Kidney (tissue), 14 donors: ENCODE results near the gene C4BPA. TPM values are rescaled to one million over a fixed set of nuclear protein-coding genes. Genes with fewer than 3 reads are reported as not detected.

ENCODE experiments used
- DNase-seq, 5 donors: peaks; one replicate each; pipeline ENCODE4 v3.0.0-alpha.2; 2013 to 2020
- FAIRE-seq: peaks from 2 replicates; lab custom pipeline; 2012; peaks lifted over from hg19 to GRCh38; lab: Jason Lieb, UNC
- H3K27ac ChIP-seq, 2 donors: one replicate each; pipeline ENCODE4 v1.7.0; 2013; ENCODE audit warnings: low read depth in 2 of 2, low read length in 2 of 2, inconsistent platforms in 1 of 2
- H3K27me3 ChIP-seq: one replicate; pipeline ENCODE4 v1.7.1; 2013; ENCODE audit warnings: low read length, inconsistent platforms; ENCODE audit not compliant: control insufficient read depth, insufficient read depth
- H3K36me3 ChIP-seq, 3 donors: one replicate each; pipeline versions ENCODE4 v1.7.0 to v1.7.1; 2013; ENCODE audit warnings: low read length in 3 of 3, control low read depth in 1 of 3, inconsistent platforms in 1 of 3; ENCODE audit not compliant: insufficient read depth in 3 of 3, control insufficient read depth in 2 of 3
- H3K4me1 ChIP-seq, 3 donors: one replicate each; pipeline versions ENCODE4 v1.7.0 to v1.7.1; 2013; ENCODE audit warnings: low read length in 3 of 3, inconsistent platforms in 1 of 3, low read depth in 1 of 3; ENCODE audit not compliant: control insufficient read depth in 2 of 3, insufficient read depth in 2 of 3
- H3K4me3 ChIP-seq, 3 donors: one replicate each; pipeline versions ENCODE4 v1.7.0 to v1.8.1; 2013; ENCODE audit warnings: low read length in 3 of 3, control low read depth in 1 of 3, inconsistent platforms in 1 of 3
- H3K9ac ChIP-seq, 3 donors: one replicate each; pipeline versions ENCODE4 v1.7.0 to v1.7.1; 2013; ENCODE audit warnings: low read length in 3 of 3, control low read depth in 1 of 3, inconsistent platforms in 1 of 3
- H3K9me3 ChIP-seq, 3 donors: one replicate each; pipeline versions ENCODE4 v1.7.0 to v1.7.1; 2013; ENCODE audit warnings: low read length in 3 of 3, control low read depth in 1 of 3, inconsistent platforms in 1 of 3; ENCODE audit not compliant: control insufficient read depth in 2 of 3, insufficient read depth in 1 of 3
- CTCF ChIP-seq: IDR thresholded peaks from 3 replicates; pipeline ENCODE4 v1.5.1; 2012; ENCODE audit warnings: mild to moderate bottlenecking, moderate library complexity, borderline replicate concordance; ENCODE audit not compliant: insufficient read depth; ENCODE audit errors: extremely low read depth
- intact Hi-C: fragments of 100-400 bp; cut with DNase I; formaldehyde crosslinking; loops from one replicate; pipeline ENCODE4 v1.11.1; 2022
- polyA plus RNA-seq: library from polyadenylated mRNA; stranded (reverse); fragments of 350-450 nt; fragmentation: Illumina TruSeq; extraction: RNeasy Lipid Tissue Mini Kit (QIAGEN cat#74804); gene quantifications from one replicate; pipeline ENCODE4 v1.2.3, GENCODE V29; 2014; ENCODE audit warnings: low read depth, low replicate concordance; ENCODE audit not compliant: insufficient read depth
- total RNA-seq: library from RNA; stranded (reverse); fragmentation: NEBNext Ultra II Directional; extraction: Animal tissue kit (Norgen Biotek cat#: 25700); gene quantifications from one replicate; pipeline ENCODE4 v1.2.1, GENCODE V29; 2021
- donor health status: control.
- donor health status: control.
- donor health status: control.
- donor health status: control.
- donor health status: control.
- donor health status: DM: yes; HTN: yes; CAD: no.
- donor health status: Normal renal cell carcinoma (clear cell type).

The C4BPA gene
- total and polyA plus RNA-seq, 2 donors from 2014 or later, result 45.7 TPM; not detected in 1

DNA sequence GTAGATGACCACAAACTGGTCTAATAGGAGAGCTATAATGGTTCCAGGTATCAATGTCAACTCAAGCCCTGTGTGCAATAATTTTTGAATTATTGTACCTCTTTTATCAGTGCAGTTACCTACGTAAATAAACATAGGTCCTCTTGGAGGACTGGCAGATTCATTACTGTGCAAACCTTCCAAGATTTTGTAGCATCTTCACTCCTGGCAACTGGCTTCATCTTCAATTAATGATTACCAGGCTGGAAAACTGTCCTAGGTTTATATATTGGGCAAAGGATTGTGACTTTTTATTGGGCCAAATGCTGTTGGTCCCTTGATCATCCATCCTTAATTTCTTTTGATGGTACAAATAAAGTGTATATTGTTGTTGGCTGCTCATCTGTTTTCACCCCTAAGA lies 35.6 kb downstream of the C4BPA start:
- Histone ChIP-seq H3K4me1 (no peaks in the 10 kb centered on the region), H3K27ac (no peak overlapping the region), H3K9me3 (no peaks in the 10 kb centered on the region), H3K27me3 (no peaks in the 10 kb centered on the region), H3K36me3 (no peaks in the 10 kb centered on the region), H3K9ac (no peak overlapping the region), H3K4me3 (no peak overlapping the region)
- FAIRE-seq (no peak), DNase-seq (no peak)
- intact Hi-C loops, result no loop called here
- no peak for TF ChIP-seq CTCF

DNA sequence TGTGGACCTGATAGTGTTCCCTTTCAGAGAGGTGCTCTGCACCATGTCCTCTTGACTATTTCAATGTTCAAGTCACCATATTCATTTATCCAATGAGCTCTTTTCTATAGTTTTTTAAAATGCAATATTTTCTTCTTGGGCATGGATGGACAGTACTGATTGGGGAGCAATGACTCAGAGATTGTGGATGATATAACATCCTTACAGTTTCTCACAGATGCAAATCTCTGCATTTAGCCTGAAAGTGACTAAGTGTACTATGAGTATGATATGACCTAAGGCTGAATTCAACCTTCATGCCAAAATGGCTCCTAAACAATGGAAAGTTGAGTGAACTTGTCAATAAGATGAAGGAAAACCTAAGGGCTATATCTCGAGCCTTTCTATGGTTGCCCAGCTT lies 36.5 kb downstream of the C4BPA start:
- FAIRE-seq, result no peak
- intact Hi-C loops, result no loop called here
- H3K9ac ChIP-seq, result no peak overlapping the region
- no peaks in the 10 kb centered on the region for H3K27me3 ChIP-seq
- DNase-seq, result no peak
- TF ChIP-seq CTCF, result no peak
- H3K4me3 ChIP-seq, result no peak overlapping the region
- no peaks in the 10 kb centered on the region for H3K4me1 ChIP-seq
- H3K36me3 ChIP-seq, result no peaks in the 10 kb centered on the region
- no peak overlapping the region for H3K27ac ChIP-seq
- no peaks in the 10 kb centered on the region for H3K9me3 ChIP-seq

- no peak for DNase-seq
- H3K4me3 ChIP-seq, result no peak overlapping the region
- FAIRE-seq, result no peak
- H3K27me3 ChIP-seq, result no peaks in the 10 kb centered on the region
- intact Hi-C loops, result no loop called here
- H3K9me3 ChIP-seq, result no peaks in the 10 kb centered on the region
- no peak overlapping the region for H3K27ac ChIP-seq
- TF ChIP-seq CTCF, result no peak
- H3K36me3 ChIP-seq, result no peaks in the 10 kb centered on the region
- no peaks in the 10 kb centered on the region for H3K4me1 ChIP-seq
- H3K9ac ChIP-seq, result no peak overlapping the region
Observed at GRCh38 chr1:207145401-207146058, 41.5 kb downstream of the C4BPA start.

- H3K9me3 ChIP-seq, result peaks cover 0 to 9% (median 0%) of the 10 kb centered on the region in 3 donors
- FAIRE-seq, result no peak
- H3K4me1 ChIP-seq, result no peaks in the 10 kb centered on the region
- no peak overlapping the region for H3K4me3 ChIP-seq
- H3K9ac ChIP-seq, result no peak overlapping the region
- no peak overlapping the region for H3K27ac ChIP-seq
- DNase-seq, result no peak
- no peaks in the 10 kb centered on the region for H3K36me3 ChIP-seq
- no peak for TF ChIP-seq CTCF
- H3K27me3 ChIP-seq, result no peaks in the 10 kb centered on the region
- intact Hi-C loops, result no loop called here
Observed at GRCh38 chr1:207151920-207152319, 47.9 kb downstream of the C4BPA start.
